HG03097 (cell line): ENCODE results near the gene SPOUT1.
"Not testable (repeated sequence)": the region's sequence is repeated elsewhere in the genome, so short reads cannot be mapped to it uniquely, and the experiment has no call there.

Experiments
- ATAC-seq: cut with Tn5 transposase; IDR thresholded peaks from one replicate; pipeline ENCODE4 v1.9.1; 2021; ENCODE audit not compliant: unreplicated experiment, low FRiP score

The SPOUT1 gene, protein sequence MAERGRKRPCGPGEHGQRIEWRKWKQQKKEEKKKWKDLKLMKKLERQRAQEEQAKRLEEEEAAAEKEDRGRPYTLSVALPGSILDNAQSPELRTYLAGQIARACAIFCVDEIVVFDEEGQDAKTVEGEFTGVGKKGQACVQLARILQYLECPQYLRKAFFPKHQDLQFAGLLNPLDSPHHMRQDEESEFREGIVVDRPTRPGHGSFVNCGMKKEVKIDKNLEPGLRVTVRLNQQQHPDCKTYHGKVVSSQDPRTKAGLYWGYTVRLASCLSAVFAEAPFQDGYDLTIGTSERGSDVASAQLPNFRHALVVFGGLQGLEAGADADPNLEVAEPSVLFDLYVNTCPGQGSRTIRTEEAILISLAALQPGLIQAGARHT

GRCh38 chr9:128829477-128830251, at the start of gene SPOUT1:
Gene SPOUT1 (minus strand): TSS chr9:128829794. CDS start chr9:128829780, 14 bp downstream.
- peak; percentile 87 for ATAC-seq

- ATAC-seq = no peak
These were observed 48.3 kb upstream of the SPOUT1 start for GRCh38 chr9:128877852-128878251.

- not testable (repeated sequence) for ATAC-seq
These were observed 41.3 kb upstream of the SPOUT1 start for GRCh38 chr9:128870941-128871265.

DNA sequence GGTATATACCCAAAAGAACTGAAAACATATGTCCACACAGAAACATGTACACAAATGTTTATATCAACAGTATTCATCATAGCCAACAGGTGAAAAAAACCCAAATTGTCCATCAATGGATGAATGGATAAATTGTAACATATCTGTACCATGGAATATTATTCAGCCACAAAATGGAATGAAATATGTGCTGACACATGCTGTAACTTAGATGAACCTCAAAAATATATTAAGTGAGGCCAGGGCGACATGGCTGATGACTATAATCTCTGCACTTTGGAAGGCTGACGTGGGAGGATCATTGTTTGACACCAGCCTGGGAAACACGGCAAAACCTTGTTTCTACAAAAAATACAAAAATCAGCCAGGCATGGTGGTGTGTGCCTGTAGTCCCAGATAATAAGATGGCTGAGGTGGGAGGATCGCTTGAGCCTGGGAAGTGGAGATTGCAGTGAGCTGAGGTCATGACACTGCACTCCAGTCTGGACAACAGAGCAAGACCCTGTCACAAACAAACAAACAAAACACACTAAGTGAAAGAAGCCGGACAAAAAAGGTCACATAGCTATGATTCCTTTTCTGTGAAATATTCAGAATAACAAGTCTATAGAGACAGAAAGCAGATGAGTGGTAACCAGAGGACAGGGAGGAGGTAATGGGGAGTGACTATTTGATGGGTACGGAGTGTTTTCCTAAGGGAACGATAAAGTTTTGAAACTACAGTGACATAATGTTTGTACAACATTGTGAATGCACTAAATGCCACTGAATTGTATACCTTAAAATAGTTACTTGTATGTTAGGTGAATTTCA, 40.7 kb upstream of the SPOUT1 start:
- ATAC-seq = no peak

- ATAC-seq = no peak
These were observed 34.1 kb upstream of the SPOUT1 start for GRCh38 chr9:128863647-128864046.

DNA sequence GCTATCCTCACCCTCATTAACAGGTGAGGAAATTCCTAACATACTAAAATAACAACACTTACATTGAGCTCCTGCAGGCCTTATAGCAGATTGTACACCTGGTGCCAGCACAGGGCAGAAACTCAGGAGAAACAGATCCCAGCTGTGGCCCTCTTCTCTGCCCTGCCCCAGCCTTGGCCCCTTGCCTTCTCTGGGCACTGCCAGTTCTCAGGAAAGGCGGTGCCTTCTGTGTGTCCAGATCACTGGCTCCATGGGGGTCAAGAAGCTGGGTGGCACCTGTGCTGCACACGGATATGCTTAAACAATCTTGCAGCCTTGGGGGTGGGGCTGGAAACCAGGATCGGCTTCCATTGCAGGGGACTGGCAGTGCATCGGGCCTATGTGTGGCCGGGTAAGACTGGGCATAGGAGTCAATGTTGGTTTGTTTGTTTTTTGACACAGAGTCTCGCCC, 32.8 kb upstream of the SPOUT1 start:
- ATAC-seq = no peak

DNA sequence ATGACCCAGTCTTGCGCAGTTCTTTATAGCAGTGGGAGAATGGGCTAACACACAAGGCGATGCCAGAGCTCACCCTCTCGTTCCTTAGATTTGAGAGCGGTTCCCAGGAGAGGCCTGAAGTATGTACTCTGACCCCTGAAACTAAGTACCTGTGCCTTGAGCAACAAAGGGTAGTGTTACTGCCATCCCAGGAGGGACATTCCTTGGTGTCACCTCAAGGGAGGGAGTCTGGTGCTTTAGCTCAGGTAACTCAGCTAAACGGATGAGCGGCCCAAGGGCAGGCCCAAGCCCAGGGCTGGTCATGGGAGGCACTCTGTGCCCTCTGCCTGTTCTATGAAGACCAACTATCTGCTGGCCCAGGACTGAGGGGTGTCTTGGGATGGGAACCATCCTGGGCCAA, 31.9 kb upstream of the SPOUT1 start:
- no peak for ATAC-seq

DNA sequence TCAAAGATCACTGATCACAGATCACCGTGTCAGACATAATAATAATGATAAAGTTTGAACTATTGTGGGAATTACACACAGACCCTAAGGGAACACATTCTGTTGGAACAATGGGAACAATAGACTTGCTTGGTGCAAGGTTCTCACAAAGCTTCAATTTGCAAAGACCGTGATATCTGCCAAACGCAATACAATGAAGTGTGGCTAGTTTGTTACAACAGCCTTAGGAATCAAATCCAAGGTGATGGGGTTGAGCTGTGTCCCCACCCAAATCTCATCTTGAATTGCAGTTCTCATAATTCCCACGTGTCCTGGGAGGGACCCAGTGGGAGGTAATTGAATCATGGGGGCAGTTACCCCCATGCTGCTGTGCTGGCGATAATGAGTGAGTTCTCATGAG, 31.3 kb upstream of the SPOUT1 start:
- no peak for ATAC-seq

GRCh38 chr9:128858476-128858875, 28.9 kb upstream of the SPOUT1 start:
- ATAC-seq = not testable (repeated sequence)

DNA sequence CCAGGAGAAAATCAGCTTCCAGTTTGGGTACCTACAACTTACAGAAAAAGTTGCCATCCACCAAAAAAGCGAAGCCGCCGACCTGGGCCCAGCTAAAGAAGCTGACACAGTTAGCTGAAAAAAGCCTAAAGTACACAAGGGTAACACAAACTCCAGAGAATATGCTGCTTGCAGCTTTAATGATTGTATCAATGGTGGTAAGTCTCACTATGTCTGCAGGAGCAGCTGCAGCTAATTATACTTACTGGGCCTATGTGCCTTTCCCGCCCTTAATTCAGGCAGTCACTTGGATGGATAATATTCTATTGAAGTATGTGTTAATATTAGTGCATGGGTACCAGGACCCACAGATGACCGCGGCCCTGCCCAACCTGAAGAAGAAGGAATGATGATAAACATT, 24.9 kb upstream of the SPOUT1 start:
- not testable (repeated sequence) for ATAC-seq

GRCh38 chr9:128852646-128853045, 23.1 kb upstream of the SPOUT1 start:
- ATAC-seq = not testable (repeated sequence)

GRCh38 chr9:128851779-128852600, 22.4 kb upstream of the SPOUT1 start:
- ATAC-seq = not testable (repeated sequence)

DNA sequence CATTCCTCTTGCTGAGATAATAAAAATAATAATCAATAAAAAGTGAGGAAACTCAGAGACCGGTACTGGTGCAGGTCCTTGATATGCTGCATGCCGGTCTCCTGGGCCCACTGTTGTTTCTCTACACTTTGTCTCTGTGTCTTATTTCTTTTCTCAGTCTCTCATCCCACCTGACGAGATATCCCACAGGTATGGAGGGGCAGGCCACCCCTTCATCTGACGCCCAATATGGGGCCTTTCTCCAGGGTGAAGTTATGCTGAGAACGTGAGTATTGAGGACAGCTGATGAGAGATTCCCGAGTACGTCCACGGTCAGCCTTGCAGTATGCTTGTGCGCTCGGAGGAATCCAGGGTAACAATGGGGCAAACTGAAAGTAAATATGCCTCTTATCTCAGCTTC, 21.4 kb upstream of the SPOUT1 start:
- not testable (repeated sequence) for ATAC-seq

DNA sequence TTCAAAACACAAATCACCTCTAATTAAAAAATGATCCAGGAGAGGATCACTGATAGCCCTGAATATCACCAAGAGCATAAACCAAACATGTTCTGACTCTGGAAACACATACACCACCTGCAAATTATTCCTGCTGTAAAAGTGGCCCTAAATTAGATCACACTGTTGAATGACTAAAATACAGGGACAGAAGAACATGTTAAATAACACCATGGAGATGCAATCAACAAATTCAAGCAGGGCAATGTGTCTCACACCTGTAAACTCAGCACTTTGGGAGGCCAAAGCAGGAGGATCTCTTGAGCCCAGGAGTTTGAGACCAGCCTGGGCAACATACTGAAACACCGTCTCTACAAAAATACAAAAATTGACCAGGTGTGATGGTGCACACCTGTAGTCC, 18.2 kb upstream of the SPOUT1 start:
- ATAC-seq = no peak

DNA sequence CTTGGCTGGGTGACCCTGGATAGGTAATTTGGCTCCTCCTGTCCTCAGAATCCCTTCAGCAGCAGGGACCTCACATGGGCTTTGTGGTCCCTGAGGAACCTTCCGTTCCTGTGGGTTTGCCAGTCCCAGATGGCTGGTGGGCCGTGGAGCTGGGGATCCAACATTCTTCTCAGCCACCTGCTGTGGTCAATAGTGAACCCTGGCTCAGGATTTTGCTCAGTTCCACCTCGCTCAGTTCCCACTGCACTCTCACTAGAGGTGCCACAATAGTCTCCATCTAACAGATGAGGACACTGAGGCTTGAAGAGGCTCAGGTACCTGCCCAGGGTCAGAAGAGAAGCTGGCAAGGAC, 17.1 kb upstream of the SPOUT1 start:
- ATAC-seq = no peak

GRCh38 chr9:128845186-128845931, 15.8 kb upstream of the SPOUT1 start:
- ATAC-seq = no peak

DNA sequence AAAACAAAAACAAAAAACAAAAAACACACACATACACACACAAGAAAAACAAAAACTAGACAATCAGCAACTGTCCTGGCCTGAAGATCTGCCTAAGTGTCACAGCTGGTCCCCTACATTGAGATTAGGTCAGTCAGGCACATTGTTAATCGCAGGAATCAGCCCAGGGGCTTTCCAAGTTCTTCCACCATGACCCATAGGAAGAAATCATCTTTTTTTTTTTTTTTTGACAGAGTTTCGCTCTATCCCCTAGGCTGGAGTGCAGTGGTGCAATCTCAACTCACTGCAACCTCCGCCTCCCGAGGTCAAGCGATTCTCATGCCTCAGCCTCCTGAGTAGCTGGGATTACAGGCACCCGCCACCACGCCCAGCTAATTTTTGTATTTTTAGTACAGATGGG, 13.6 kb upstream of the SPOUT1 start:
- ATAC-seq = not testable (repeated sequence)

DNA sequence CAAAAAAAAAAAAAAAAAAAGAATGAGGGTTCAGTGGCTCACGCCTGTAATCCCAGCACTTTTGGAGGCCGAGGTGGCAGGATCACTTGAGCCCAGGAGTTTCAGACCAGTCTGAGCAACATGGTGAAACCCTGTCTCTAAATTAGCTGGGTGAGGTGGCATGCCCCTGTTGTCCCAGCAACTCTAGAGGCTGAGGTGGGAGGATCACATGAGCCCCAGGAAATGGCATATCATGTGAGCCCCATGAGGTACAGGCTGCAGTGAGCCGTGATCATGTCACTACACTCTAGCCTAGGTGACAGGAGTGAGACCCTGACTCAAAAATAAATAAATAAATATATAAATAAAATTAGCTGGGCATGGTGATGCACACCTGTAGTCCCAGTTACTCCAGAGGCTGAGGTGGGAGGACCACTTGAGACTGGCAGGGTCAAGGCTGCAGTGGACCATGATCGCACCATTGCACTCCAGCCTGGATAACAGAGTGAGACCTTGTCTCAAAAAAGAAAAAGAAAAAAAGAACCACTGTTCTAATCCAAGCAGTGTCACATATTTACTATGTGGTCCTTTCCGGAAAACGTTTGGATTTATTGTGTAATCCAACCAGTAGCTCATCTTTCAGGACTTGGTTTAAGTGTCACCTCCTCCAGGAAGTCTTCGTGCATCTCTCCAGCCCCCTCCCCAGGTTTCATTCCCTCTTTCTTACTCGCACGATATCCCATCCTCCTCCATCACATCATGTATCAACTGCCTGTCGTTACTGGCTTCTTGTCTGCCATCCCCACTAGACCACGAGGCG, 12.3 kb upstream of the SPOUT1 start:
- no peak for ATAC-seq

DNA sequence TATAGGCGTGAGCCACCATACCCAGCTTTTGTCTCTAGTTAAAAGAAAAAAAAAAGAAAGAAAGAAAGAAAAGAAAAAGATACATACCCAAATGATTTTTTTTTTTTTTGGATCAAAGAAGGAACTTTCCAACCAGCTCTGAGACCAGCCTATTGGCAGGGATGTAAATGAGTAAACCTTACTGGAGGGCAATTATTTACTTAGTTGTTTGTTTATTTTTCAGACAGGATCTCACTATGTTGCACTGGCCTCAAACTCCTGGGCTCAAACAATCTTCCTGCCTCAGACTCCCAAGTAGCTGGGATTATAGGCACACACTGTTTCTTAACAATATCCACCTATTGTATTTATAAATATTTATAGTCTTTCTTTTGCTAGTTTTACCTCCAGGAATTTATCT, 10.9 kb upstream of the SPOUT1 start:
- ATAC-seq = no peak
